DOHH2 (cell line): ENCODE data around the gene CREB5.

Source experiments
- H3F3A ChIP-seq: fragments of 200-600 bp; sonication (generic), shearing (Covaris generic); 2 replicates; pipeline ENCODE4 v1.6.0; 2016; ENCODE audit warnings: antibody characterized with exemption, mild to moderate bottlenecking; ENCODE audit not compliant: control insufficient read depth, insufficient read depth
- H3K27ac ChIP-seq: fragments of 200-600 bp; sonication (generic); 2 replicates; pipeline ENCODE4 v1.5.1; 2014; ENCODE audit warnings: low read depth, mild to moderate bottlenecking, low read length, moderate library complexity
- H3K27me3 ChIP-seq: fragments of 200-600 bp; sonication (generic); 2 replicates; pipeline ENCODE4 v1.6.1; 2014; ENCODE audit warnings: mild to moderate bottlenecking, low read length, mixed read lengths; ENCODE audit not compliant: control insufficient read depth
- H3K36me3 ChIP-seq: fragments of 200-600 bp; sonication (generic); 2 replicates; pipeline ENCODE4 v1.6.1; 2014; ENCODE audit warnings: mild to moderate bottlenecking, low read length, moderate library complexity, mixed read lengths; ENCODE audit not compliant: control insufficient read depth
- H3K4me1 ChIP-seq: fragments of 200-600 bp; sonication (generic); 2 replicates; pipeline ENCODE4 v1.6.1; 2014; ENCODE audit warnings: mild to moderate bottlenecking, low read length, mixed read lengths; ENCODE audit not compliant: control insufficient read depth
- H3K4me2 ChIP-seq: fragments of 200-600 bp; sonication (generic); 2 replicates; pipeline ENCODE4 v1.6.0; 2014; ENCODE audit warnings: mild to moderate bottlenecking, low read length, moderate library complexity
- H3K4me3 ChIP-seq: fragments of 200-600 bp; sonication (generic); 2 replicates; pipeline ENCODE4 v1.5.1; 2014; ENCODE audit warnings: mild to moderate bottlenecking, low read length, mixed read lengths
- H3K79me2 ChIP-seq: fragments of 200-600 bp; sonication (generic); 2 replicates; pipeline ENCODE4 v1.6.1; 2014; ENCODE audit warnings: mild to moderate bottlenecking, low read length, mixed read lengths; ENCODE audit not compliant: control insufficient read depth
- H3K9me2 ChIP-seq: fragments of 200-600 bp; sonication (generic); replicated peaks from 2 replicates; pipeline ENCODE4 v1.6.1; 2014; ENCODE audit warnings: mild to moderate bottlenecking, low read length, mixed read lengths; ENCODE audit not compliant: control insufficient read depth
- H3K9me3 ChIP-seq: fragments of 200-600 bp; sonication (generic); 2 replicates; pipeline ENCODE4 v1.6.1; 2014; ENCODE audit warnings: antibody characterized with exemption, low read length, mixed read lengths; ENCODE audit not compliant: control insufficient read depth, insufficient read depth
- H4K20me1 ChIP-seq: fragments of 200-600 bp; sonication (generic); 2 replicates; pipeline ENCODE4 v1.6.0; 2014; ENCODE audit warnings: low read depth, mild to moderate bottlenecking, antibody characterized with exemption, low read length, moderate library complexity; ENCODE audit not compliant: control insufficient read depth, insufficient read depth
- EZH2phosphoT487 ChIP-seq: fragments of 200-600 bp; sonication (generic); IDR thresholded peaks from 2 replicates; pipeline ENCODE4 v1.6.1; 2017; ENCODE audit warnings: borderline replicate concordance, mild to moderate bottlenecking, antibody characterized with exemption, low read length, moderate library complexity, mixed read lengths
- TF ChIP-seq, protein P1 (sequence below): fragments of 200-600 bp; sonication (generic); IDR thresholded peaks from one replicate; pipeline ENCODE4 v1.5.1; 2014; ENCODE audit warnings: antibody characterized with exemption, mild to moderate bottlenecking, low read depth, low read length; ENCODE audit not compliant: poor library complexity, severe bottlenecking

CREB5 gene

DNA sequence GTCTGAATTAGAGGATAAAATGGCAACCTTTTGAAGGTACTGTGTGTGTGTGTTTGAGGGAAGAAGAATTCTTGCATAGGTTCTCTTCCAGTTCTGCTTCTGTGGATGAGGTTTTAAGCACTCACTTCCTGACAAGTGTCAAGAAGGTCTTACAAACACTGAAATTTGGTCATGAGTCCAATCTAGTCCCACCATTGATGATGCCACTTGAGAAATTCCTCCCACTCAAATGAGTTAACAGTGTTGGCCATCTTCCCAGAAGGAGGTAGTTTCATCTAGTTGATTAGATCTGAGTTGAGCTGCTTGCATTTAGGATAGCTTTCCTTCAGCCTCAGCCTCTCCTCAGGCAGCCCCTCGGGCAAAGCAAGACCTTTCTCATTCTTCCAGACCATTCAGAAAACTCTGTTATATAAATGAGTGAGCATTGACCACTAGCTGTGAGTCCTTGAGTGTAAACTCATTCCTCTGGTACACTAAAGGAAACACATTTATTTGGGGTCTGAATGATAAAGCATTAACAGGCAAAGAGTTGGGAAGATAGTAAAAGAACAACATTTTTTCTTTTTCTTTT, 356.3 kb downstream of the CREB5 start:
- Histone ChIP-seq H3K36me3 (no peaks in the 10 kb centered on the region), H3K4me3 (no peak overlapping the region), H3K4me2 (no peak overlapping the region), H4K20me1 (no peaks in the 10 kb centered on the region), H3K9me2 (no peaks in the 10 kb centered on the region), H3K4me1 (no peaks in the 10 kb centered on the region), H3K27ac (no peak overlapping the region), H3K79me2 (no peaks in the 10 kb centered on the region), H3F3A (no peaks in the 10 kb centered on the region), H3K9me3 (no peaks in the 10 kb centered on the region), H3K27me3 (no peaks in the 10 kb centered on the region)
- no peak for TF ChIP-seq EZH2phosphoT487
- TF ChIP-seq, protein P1, sequence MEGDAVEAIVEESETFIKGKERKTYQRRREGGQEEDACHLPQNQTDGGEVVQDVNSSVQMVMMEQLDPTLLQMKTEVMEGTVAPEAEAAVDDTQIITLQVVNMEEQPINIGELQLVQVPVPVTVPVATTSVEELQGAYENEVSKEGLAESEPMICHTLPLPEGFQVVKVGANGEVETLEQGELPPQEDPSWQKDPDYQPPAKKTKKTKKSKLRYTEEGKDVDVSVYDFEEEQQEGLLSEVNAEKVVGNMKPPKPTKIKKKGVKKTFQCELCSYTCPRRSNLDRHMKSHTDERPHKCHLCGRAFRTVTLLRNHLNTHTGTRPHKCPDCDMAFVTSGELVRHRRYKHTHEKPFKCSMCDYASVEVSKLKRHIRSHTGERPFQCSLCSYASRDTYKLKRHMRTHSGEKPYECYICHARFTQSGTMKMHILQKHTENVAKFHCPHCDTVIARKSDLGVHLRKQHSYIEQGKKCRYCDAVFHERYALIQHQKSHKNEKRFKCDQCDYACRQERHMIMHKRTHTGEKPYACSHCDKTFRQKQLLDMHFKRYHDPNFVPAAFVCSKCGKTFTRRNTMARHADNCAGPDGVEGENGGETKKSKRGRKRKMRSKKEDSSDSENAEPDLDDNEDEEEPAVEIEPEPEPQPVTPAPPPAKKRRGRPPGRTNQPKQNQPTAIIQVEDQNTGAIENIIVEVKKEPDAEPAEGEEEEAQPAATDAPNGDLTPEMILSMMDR: no peak

DNA sequence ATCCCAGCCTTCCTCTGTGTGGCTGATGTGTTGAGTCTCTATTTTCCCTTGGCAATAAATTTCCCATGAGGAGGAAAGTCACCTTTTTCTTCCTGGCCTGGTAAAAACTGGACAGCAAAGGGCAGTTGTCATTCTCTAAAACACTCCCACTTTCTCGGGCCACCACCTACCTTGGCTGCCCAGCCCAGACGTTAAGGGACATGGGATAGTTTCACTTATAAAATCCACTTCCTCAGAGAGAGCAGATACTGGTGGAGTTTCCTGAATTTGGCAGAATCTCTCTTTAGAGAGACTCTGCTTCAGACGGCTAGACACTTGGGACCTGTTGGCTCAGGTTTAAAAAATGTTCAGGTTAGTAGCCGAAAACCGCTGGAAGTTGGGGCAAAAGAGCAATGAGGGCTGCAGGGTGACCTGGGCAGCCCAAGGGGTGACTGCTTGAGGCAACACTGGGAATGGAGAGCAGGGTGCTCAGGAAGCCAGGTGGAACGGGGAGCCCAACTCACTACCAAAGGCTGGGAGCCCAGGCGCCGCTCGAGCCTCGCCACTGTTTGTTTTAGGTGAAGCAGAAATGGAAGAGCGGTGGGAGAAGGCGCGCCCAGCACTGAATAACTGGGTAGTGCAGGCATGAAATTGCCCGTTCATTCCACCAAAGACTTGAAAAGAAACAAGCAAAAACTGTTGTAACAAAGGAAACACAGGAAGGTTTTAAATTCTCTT, 359.7 kb downstream of the CREB5 start:
- H3K9me3 ChIP-seq: no peaks in the 10 kb centered on the region
- no peak overlapping the region for H3K27ac ChIP-seq
- TF ChIP-seq, protein P1: no peak
- no peak for TF ChIP-seq EZH2phosphoT487
- no peak overlapping the region for H3K4me2 ChIP-seq
- H3F3A ChIP-seq: no peaks in the 10 kb centered on the region
- H3K9me2 ChIP-seq: no peaks in the 10 kb centered on the region
- no peaks in the 10 kb centered on the region for H4K20me1 ChIP-seq
- no peaks in the 10 kb centered on the region for H3K27me3 ChIP-seq
- H3K36me3 ChIP-seq: no peaks in the 10 kb centered on the region
- no peaks in the 10 kb centered on the region for H3K4me1 ChIP-seq
- H3K4me3 ChIP-seq: no peak overlapping the region
- H3K79me2 ChIP-seq: no peaks in the 10 kb centered on the region

DNA sequence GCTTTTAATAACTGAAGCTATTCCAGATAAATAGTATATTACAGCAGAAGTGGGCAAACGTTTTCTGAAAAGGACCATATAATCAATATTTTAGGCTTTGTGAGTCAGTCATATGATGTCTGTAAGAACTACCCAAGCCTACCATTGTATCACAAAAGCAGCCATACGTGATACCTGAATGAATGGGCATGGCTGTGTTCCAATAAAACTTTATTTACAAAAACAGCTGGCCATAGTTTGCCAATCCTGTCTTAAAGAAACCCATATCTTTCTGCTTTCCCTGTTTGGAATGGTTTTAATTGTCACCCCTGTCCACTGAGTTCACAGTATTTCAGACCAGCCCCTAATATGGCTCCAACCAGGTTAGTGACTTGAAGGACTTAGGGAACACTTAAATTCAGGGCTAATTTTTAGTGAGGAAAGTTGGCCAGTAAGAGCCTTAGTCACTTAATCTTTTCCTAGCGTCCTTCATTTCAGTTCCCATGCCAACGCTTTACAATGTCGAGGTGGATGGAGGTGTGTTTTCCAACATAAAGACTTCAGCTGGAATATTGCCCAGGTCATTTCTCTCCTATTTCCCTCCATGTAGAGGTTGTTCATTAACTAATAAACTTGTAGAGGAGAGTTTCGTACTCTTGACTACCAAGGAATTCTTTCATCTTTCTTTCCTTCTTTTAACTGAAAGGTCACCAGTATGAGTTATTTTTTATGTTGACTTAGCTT, 361.3 kb downstream of the CREB5 start:
- TF ChIP-seq, protein P1: no peak
- TF ChIP-seq EZH2phosphoT487: no peak
- Histone ChIP-seq H3K36me3 (no peaks in the 10 kb centered on the region), H3K9me3 (no peaks in the 10 kb centered on the region), H3K4me1 (no peaks in the 10 kb centered on the region), H3K27me3 (no peaks in the 10 kb centered on the region), H3K4me2 (no peak overlapping the region), H3K4me3 (no peak overlapping the region), H3K9me2 (no peaks in the 10 kb centered on the region), H3F3A (no peaks in the 10 kb centered on the region), H3K79me2 (no peaks in the 10 kb centered on the region), H4K20me1 (no peaks in the 10 kb centered on the region), H3K27ac (no peak overlapping the region)
